ENCODE measurements around the gene FXYD7. TPM values are rescaled to one million over a fixed set of nuclear protein-coding genes. Genes with fewer than 3 reads are reported as not detected.

FXYD7 gene
- total RNA-seq, result not detected in 2 replicates

DNA sequence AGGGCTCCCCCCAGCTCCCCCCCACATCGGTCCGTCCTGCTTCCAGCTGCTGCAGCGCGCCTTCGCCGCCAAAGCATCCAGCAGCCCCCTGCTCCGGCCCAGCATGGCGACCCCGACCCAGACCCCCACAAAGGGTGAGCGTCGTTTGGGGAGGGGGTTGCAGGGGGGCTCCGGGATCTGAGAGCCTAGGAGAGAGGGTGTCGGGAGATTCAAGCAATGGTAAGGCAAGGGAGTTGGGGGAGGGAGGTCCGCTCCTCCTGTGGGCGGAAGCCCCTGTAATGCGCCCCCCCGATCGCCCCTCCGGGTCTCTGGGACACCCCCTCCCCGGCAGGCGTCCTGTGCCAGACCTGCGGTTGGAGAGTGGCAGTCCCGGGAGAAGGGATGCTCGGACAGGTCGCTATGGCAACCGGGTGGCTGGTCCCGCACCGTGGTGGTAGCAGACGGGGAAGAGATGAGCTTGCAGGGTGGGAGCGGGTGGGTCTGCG, at the start of gene FXYD7:
FXYD7 (plus strand) TSS at position 25 of the 485 bp plus-strand sequence; CDS start at position 104, 79 bp downstream.

DNA sequence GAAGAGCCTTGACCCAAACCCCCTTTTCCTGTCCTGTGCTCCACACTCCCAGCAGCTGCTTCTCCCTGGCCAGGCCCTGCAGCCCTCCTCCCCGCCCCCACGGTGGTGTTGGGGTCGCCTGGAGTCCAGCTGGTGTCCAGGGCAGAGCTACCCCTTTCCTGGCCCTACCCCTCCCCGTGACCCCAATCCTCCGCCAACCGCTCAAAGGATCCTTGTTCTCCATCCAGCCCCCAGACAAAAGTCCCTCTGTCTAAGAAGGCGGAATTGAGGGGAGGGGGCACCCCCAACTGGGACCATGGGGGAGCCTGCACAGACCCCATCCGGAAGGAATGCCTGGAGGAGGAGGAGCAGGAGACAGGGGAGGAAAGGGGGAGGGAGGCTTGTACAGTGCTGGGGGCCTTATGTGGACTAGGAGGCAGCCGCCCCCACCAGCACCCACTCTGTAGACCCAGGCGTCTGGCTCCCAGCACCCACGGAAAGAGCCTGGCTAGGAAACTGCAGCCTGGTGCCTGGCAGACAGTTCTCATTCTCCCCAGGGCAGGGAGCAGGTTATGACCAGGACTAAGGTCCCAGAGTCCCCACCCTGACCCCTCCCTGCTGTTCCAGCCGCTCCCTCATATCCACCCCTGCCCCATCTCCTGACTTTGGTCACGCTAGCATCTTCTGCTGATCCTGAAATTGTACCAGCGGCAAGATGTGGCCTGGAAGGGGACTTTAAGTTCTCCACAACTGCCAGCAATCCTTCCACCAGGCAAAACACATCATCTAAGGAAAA, 27.7 kb upstream of the FXYD7 start, which contains the start of gene FXYD3:
FXYD3 (plus strand) TSS at position 647 of the 775 bp plus-strand sequence. CDS start 3,554 bp downstream, outside the sequence.

DNA sequence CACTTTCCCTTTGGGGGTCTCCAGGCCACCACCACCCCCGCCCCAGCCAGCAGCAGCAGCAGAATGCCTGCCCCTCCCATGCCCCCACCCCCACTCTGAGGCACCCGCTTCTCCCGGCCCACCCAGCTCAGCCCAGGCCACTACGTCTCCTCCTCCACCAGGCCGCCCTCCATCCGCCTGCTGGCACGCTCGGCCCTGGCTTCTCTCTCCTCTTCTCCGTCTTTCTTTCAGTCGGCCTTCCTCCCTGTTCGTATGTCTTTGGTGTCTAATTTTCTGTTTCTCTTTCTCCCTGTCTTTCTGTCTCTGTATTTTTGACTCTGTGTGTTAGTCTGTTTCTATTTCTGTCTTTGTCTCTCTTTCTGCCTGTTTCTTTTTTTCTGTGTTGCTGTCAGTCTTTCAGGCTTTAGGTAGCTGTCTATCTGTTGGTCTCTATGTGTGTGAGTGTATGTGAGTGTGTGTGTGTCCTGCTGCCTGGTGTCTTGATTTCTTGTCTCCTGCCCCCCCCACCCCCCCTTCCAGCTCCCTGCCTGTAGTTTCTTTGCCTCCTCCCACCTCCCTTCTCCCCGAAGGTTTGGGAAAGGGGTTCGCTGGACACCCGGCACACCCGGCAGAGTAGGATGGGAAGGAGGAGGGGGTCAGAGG, 8.3 kb upstream of the FXYD7 start, which contains the start of gene LGI4:
LGI4 (minus strand) TSS at position 459 of the 642 bp plus-strand sequence; CDS start at position 80, 379 bp downstream.

GRCh38 chr19:35138305-35138892, 4.7 kb upstream of the FXYD7 start, which contains the start of gene FXYD1:
FXYD1 (plus strand) TSS chr19:35138824; CDS start chr19:35140080, 1,256 bp downstream.

DNA sequence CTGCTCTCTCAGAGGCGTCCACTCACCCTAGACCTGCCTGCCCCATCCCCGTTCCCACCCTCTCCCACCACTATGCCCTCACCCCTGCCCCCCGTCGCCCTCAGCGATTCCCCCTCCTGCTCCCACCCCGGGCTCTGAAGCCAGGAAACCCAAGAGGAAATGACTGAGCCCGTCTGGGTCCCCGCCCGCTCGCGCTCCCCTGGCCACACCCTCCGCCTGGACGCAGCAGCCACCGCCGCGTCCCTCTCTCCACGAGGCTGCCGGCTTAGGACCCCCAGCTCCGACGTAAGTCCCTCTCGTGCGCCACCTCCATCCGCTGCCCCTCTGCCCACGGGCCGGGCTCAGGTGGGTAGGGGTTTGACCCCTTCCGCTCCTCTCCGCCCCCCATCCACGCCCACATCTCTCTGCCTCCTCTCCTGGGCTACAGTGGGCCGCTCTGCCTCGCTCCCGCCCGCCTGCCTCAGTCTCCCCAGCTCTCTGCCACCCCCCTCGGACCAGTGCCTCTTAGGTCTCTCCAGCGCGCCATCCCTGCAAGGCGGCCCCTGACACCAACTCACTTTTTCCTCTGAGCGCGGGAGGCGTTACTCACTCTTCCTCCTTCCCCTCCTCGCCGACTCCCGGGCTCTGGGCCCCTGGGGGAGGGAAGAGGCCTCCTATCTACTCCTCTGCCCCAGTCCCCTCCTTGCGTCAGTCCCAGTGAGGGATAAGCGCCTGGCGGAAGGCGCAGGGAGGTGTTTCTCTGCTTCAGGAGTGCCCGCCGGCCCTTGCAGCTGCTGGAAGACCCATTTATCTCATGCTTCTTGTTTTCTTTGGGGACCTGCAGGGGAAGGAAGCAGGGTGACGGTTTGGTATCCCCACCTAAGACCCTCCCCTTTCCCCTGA, 11.7 kb downstream of the FXYD7 start, which contains the start of gene FXYD5:
FXYD5 (plus strand) TSS at position 211 of the 882 bp plus-strand sequence. CDS start 816 bp downstream, outside the sequence.

Other genes with a start within 250 kb of the FXYD7 start
- gene ZNF30, start 216.4 kb upstream of the FXYD7 start, total RNA-seq, result 2.7 and 4.6 TPM in 2 replicates
- 0.68 and 4.2 TPM in 2 replicates for gene ZNF792, start 179.0 kb upstream of the FXYD7 start, total RNA-seq
- 8.9 and 31.9 TPM in 2 replicates for gene GRAMD1A, start 142.9 kb upstream of the FXYD7 start, total RNA-seq
- under 0.01 and 0.64 TPM in 2 replicates for gene SCN1B, start 112.8 kb upstream of the FXYD7 start, total RNA-seq
- gene HPN, start 101.5 kb upstream of the FXYD7 start, total RNA-seq, result not detected in 2 replicates
- gene FXYD3, start 27.4 kb upstream of the FXYD7 start, total RNA-seq, result 245 and 275 TPM in 2 replicates
- not detected in 2 replicates for gene LGI4, start 8.2 kb upstream of the FXYD7 start, total RNA-seq
- not detected in 2 replicates for gene FXYD1, start 4.4 kb upstream of the FXYD7 start, total RNA-seq
- 13.0 and 18.0 TPM in 2 replicates for gene FXYD5, start 11.5 kb downstream of the FXYD7 start, total RNA-seq
- not detected in 2 replicates for gene FAM187B, start 85.5 kb downstream of the FXYD7 start, total RNA-seq
- gene LSR, start 105.7 kb downstream of the FXYD7 start, total RNA-seq, result 25.6 and 121 TPM in 2 replicates
- gene USF2, start 125.7 kb downstream of the FXYD7 start, total RNA-seq, result 64.6 and 90.3 TPM in 2 replicates
- gene HAMP, start 139.3 kb downstream of the FXYD7 start, total RNA-seq, result not detected in 2 replicates
- not detected in 2 replicates for gene MAG, start 148.9 kb downstream of the FXYD7 start, total RNA-seq
- gene CD22, start 185.9 kb downstream of the FXYD7 start, total RNA-seq, result 0.34 TPM in 1 of 2 replicates, not detected in the other
- gene FFAR1, start 204.6 kb downstream of the FXYD7 start, total RNA-seq, result not detected in 2 replicates
- gene FFAR3, start 215.2 kb downstream of the FXYD7 start, total RNA-seq, result not detected in 2 replicates
- not detected in 2 replicates for gene GPR42, start 227.8 kb downstream of the FXYD7 start, total RNA-seq